Adipocyte (in vitro differentiated cells): ENCODE data around the gene NRAP.

Experiments used
- DNase-seq: peaks from one replicate; pipeline ENCODE4 v3.0.0-alpha.2; 2015; ENCODE audit warnings: low read depth
- H3K27me3 ChIP-seq: replicated peaks from 2 replicates; pipeline ENCODE4 v1.7.0; 2013; ENCODE audit warnings: mild to moderate bottlenecking, low read length, moderate library complexity; ENCODE audit not compliant: control insufficient read depth, insufficient read depth
- H3K36me3 ChIP-seq: 2 replicates; pipeline ENCODE4 v1.7.0; 2013; ENCODE audit warnings: low read length, mild to moderate bottlenecking, moderate library complexity; ENCODE audit not compliant: control insufficient read depth, insufficient read depth, severe bottlenecking
- H3K4me1 ChIP-seq: 2 replicates; pipeline ENCODE4 v1.7.0; 2013; ENCODE audit warnings: mild to moderate bottlenecking, low read length, moderate library complexity; ENCODE audit not compliant: control insufficient read depth, insufficient read depth
- H3K4me3 ChIP-seq: 2 replicates; pipeline ENCODE4 v1.7.0; 2013; ENCODE audit warnings: mild to moderate bottlenecking, low read length, moderate library complexity
- H3K9ac ChIP-seq: 2 replicates; pipeline ENCODE4 v1.7.0; 2013; ENCODE audit warnings: mild to moderate bottlenecking, low read length, moderate library complexity
- H3K9me3 ChIP-seq: 2 replicates; pipeline ENCODE4 v1.7.0; 2013; ENCODE audit warnings: mild to moderate bottlenecking, low read length, moderate library complexity; ENCODE audit not compliant: control insufficient read depth

The NRAP gene

DNA sequence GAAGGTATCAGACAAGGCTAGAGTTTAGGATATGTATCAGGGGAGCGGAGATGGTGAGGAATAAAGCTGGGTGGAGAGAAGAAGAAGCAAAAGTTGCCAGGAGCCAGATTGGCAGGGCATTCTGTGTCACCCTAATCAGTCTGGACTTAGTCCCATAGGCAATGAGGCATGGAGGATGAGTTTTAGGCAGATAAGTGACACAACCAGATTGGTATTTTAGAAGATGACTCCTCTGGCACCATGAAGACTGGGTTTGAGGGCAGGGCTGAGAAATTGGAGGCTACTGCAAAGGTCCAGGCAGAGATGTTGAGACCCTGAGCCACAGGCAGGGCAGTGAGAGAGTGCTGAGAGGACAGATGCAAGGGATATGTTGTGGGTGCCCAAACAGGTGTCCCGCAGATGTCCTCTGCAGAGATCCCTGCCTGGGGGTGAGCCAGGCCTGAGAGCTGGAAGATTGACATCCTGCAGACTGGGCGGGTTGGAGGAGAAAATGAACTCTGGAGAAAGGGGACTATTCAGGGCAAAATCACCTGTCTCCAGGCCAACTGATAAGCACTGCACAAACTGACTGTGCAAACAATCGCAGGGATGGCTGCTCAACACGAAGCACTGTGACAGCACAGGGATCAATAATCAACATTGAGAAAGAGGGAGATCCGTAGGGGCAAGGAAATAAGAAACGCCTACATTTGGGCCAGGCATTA is 122.8 kb downstream of the NRAP start:
- no peaks in the 10 kb centered on the region for H3K9me3 ChIP-seq
- H3K9ac ChIP-seq: no peak overlapping the region
- H3K4me1 ChIP-seq: peaks cover 30% of the 10 kb centered on the region
- no peak overlapping the region for H3K4me3 ChIP-seq
- H3K27me3 ChIP-seq: peaks cover 6% of the 10 kb centered on the region
- no peaks in the 10 kb centered on the region for H3K36me3 ChIP-seq
- DNase-seq: no peak

DNA sequence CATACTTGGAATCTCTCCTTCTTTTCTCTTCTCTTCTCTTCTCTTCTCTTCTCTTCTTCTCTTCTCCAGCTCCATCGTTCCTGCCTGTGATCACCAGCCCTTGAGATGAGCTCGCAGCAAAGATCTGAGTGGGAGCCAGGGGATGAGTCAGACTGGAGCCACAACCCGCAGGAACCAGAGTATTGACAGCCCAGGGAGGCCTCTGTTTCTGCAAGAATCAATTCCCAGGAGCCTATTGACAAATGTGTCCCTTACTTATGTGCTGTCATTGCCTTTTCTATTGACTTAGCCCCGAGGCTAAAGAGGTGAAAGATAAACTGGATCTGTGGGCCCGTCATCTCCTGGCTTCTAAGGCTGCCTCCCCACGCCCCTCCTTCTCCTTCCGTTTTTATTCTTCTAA is 124.1 kb downstream of the NRAP start:
- no peaks in the 10 kb centered on the region for H3K9me3 ChIP-seq

More for the DNA sequence above, 124.1 kb downstream of the NRAP start:
- H3K4me3 ChIP-seq: peak overlapping the region; percentile 29
- peaks cover 30% of the 10 kb centered on the region for H3K4me1 ChIP-seq
- no peak overlapping the region for H3K9ac ChIP-seq
- H3K27me3 ChIP-seq: peaks cover 6% of the 10 kb centered on the region
- H3K36me3 ChIP-seq: no peaks in the 10 kb centered on the region
- peak; percentile 48 for DNase-seq
